Left cardiac atrium (tissue), 4 donors: ENCODE data around the gene SOX2. TPM values are rescaled to one million over a fixed set of nuclear protein-coding genes. Genes with fewer than 3 reads are reported as not detected.

Experiments used
- ATAC-seq, 2 donors: fragments of 200-7000 bp; cut with Tn5 transposase; one replicate each; pipeline ENCODE4 v1.9.1; 2020; ENCODE audit warnings: mild to moderate bottlenecking in 2 of 2, moderate library complexity in 2 of 2
- DNase-seq: peaks from one replicate; pipeline ENCODE4 v3.0.0-alpha.2; 2020
- intact Hi-C, 2 donors: fragments of 100-400 bp; cut with DNase I; formaldehyde crosslinking; loops; one replicate each; pipeline versions ENCODE4 v1.14.1 to v1.15.1; 2022 to 2023
- long read RNA-seq: library from polyadenylated mRNA; unstranded; transcript quantifications from one replicate; pipeline ENCODE4 v2.0.0, GENCODE V29; 2021
- total RNA-seq, 2 donors: library from RNA; stranded (reverse); fragmentation: NEBNext Ultra II Directional; extraction: Animal tissue kit (Norgen Biotek cat#: 25700); gene quantifications; one replicate each; pipeline ENCODE4 v1.2.1, GENCODE V29; 2021
- donor health status: DM: no; HTN: yes; CAD: no.
- donor health status: DM: no; HTN: yes; CAD: no; lungs with severe emphysema.
- donor health status: DM: yes; HTN: yes; CAD: no.
- donor health status: Dilated cardiomyopathy.

Gene SOX2
- total RNA-seq = under 1 TPM; 0.21 to 0.56 TPM
- long read RNA-seq = 0 reads

- ATAC-seq (peak; percentile 72 to 75), DNase-seq (peak; percentile 45)
- intact Hi-C loops = loop anchor here (5.0 to 10.0 kb wide), 2 partner anchors 536 to 543 kb away; no protein-coding TSS in a partner anchor
Observed at GRCh38 chr3:181711325-181712135, at the start of gene SOX2. SOX2 (plus strand) TSS chr3:181711925; CDS start chr3:181712361, 436 bp downstream.

- ATAC-seq = no peak
- DNase-seq = no peak
- intact Hi-C loops = no loop called here
Observed at GRCh38 chr3:181683563-181683962, 28.2 kb upstream of the SOX2 start.

GRCh38 chr3:181687190-181687589 is 24.5 kb upstream of the SOX2 start:
- intact Hi-C loops = no loop called here
- DNase-seq (no peak), ATAC-seq (no peak)

- ATAC-seq (no peak), DNase-seq (no peak)
- intact Hi-C loops = no loop called here
Observed at GRCh38 chr3:181687731-181688130, 24.0 kb upstream of the SOX2 start.

- ATAC-seq (no peak), DNase-seq (no peak)
- intact Hi-C loops = no loop called here
Observed at GRCh38 chr3:181689546-181689945, 22.2 kb upstream of the SOX2 start.

- DNase-seq (no peak), ATAC-seq (no peak)
- intact Hi-C loops = no loop called here
Observed at GRCh38 chr3:181690769-181691168, 21.0 kb upstream of the SOX2 start.

GRCh38 chr3:181691901-181692300 is 19.8 kb upstream of the SOX2 start:
- no peak for ATAC-seq
- DNase-seq = no peak
- intact Hi-C loops = no loop called here

- no peak for ATAC-seq
- intact Hi-C loops = no loop called here
- DNase-seq = no peak
Observed at GRCh38 chr3:181692311-181693145, 19.2 kb upstream of the SOX2 start.

- no peak for ATAC-seq
- no peak for DNase-seq
- intact Hi-C loops = no loop called here
Observed at GRCh38 chr3:181693280-181693679, 18.4 kb upstream of the SOX2 start.

GRCh38 chr3:181694805-181695660 is 16.7 kb upstream of the SOX2 start:
- intact Hi-C loops = no loop called here
- ATAC-seq = peak; percentile 91 to 95
- DNase-seq = peak; percentile 73

- intact Hi-C loops = no loop called here
- ATAC-seq (peak in 1 of 2 donors; percentile 73), DNase-seq (no peak)
Observed at GRCh38 chr3:181695661-181696491, 15.8 kb upstream of the SOX2 start.

- DNase-seq (no peak), ATAC-seq (no peak)
- intact Hi-C loops = no loop called here
Observed at GRCh38 chr3:181696626-181697230, 15.0 kb upstream of the SOX2 start.

- intact Hi-C loops = no loop called here
- no peak for ATAC-seq
- no peak for DNase-seq
Observed at GRCh38 chr3:181698263-181698954, 13.3 kb upstream of the SOX2 start.

- DNase-seq (no peak), ATAC-seq (no peak)
- intact Hi-C loops = no loop called here
Observed at GRCh38 chr3:181699171-181699903, 12.4 kb upstream of the SOX2 start.

GRCh38 chr3:181700168-181701087 is 11.3 kb upstream of the SOX2 start:
- peak; percentile 48 for DNase-seq
- intact Hi-C loops = loop anchor here (2.0 to 10.0 kb wide), 4 partner anchors 373 to 984 kb away; no protein-coding TSS in a partner anchor
- ATAC-seq = peak; percentile 75 to 81

GRCh38 chr3:181701096-181701495 is 10.6 kb upstream of the SOX2 start:
- DNase-seq = no peak
- intact Hi-C loops = loop anchor here (2.0 to 10.0 kb wide), 4 partner anchors 374 to 984 kb away; no protein-coding TSS in a partner anchor
- no peak for ATAC-seq
